HCT116 (cell line): ENCODE results near the gene AP4M1. TPM values are rescaled to one million over a fixed set of nuclear protein-coding genes. Genes with fewer than 3 reads are reported as not detected.

ENCODE experiments used
- ATAC-seq: fragments of 200-7000 bp; cut with Tn5 transposase; 2 replicates; pipeline ENCODE4 v1.9.1; 2020; ENCODE audit warnings: mild to moderate bottlenecking, moderate library complexity
- BruUV-seq: library from RNA; stranded (reverse); fragments of 400-500 nt; replicated peaks from 2 replicates; lab custom pipeline; 2021; lab: Mats Ljungman, UMichigan
- CTCF ChIA-PET: fragments of 300-600 bp; sonication (Branson Sonifier 250); formaldehyde crosslinking; loops from one replicate; lab custom pipeline; 2021; ENCODE audit warnings: antibody characterized with exemption; lab: Charles Lee
- POLR2A ChIA-PET: fragments of 300-600, 350-600 bp; sonication (Branson Sonifier 250); formaldehyde crosslinking; loops from one replicate; lab custom pipeline; 2021; ENCODE audit warnings: antibody characterized with exemption; lab: Charles Lee
- RAD21 ChIA-PET, 2 experiments: fragments of 300-600 bp; sonication (Branson Sonifier 250); formaldehyde crosslinking; loops; one replicate each; lab custom pipeline; 2023; ENCODE audit warnings: low total read pairs in 2 of 2; ENCODE audit not compliant: uncharacterized antibody in 2 of 2, unreplicated experiment in 2 of 2, low non-redundant PET in 1 of 2; lab: Charles Lee
- DNase-seq: peaks from one replicate; pipeline ENCODE4 v3.0.0-alpha.2; 2010; ENCODE audit warnings: low read depth, low spot score
- H2AFZ ChIP-seq: fragments of 200-600 bp; shearing (Covaris generic), sonication (generic); 2 replicates; pipeline ENCODE4 v1.6.1; 2017; ENCODE audit warnings: low read depth, mixed run types, mixed read lengths, antibody characterized with exemption, low read length; ENCODE audit not compliant: poor library complexity, severe bottlenecking
- H3K27ac ChIP-seq: 2 replicates; pipeline ENCODE4 v1.5.1; 2012; ENCODE audit warnings: low read depth, low read length
- H3K27me3 ChIP-seq: fragments of 200-600 bp; sonication (generic); 2 replicates; pipeline ENCODE4 v1.6.1; 2016; ENCODE audit warnings: mixed run types, low read length, mixed read lengths; ENCODE audit not compliant: insufficient read depth
- H3K36me3 ChIP-seq, 2 experiments: fragments of 200-500 bp in 1 of 2; fragments of 200-600 bp in 1 of 2; sonication (Bioruptor generic) in 1 of 2; sonication (generic) in 1 of 2; 2 replicates each; pipeline versions ENCODE4 v1.5.1 to v1.6.1; 2014 to 2016; ENCODE audit warnings: low read length in 2 of 2, inconsistent platforms in 1 of 2, mixed read lengths in 1 of 2, mixed run types in 1 of 2; ENCODE audit not compliant: insufficient read depth in 2 of 2, control insufficient read depth in 1 of 2
- H3K4me1 ChIP-seq, 2 experiments: fragments of 200-600 bp in 1 of 2; sonication (generic) in 1 of 2; 2 replicates each; pipeline versions ENCODE4 v1.5.1 to v1.6.1; 2012 to 2017; ENCODE audit warnings: low read length in 2 of 2, inconsistent platforms in 1 of 2, mild to moderate bottlenecking in 1 of 2, mixed read lengths in 1 of 2, mixed run types in 1 of 2, moderate library complexity in 1 of 2; ENCODE audit not compliant: insufficient read depth in 2 of 2, control insufficient read depth in 1 of 2
- H3K4me2 ChIP-seq: fragments of 200-600 bp; sonication (generic); 2 replicates; pipeline ENCODE4 v1.6.1; 2017; ENCODE audit warnings: mixed run types, low read length, mixed read lengths
- H3K4me3 ChIP-seq, 2 experiments: fragments of 200-600 bp in 1 of 2; sonication (generic) in 1 of 2; replicated peaks in 1 of 2; 2 replicates each; pipeline ENCODE4 v1.5.1; 2011 to 2016; ENCODE audit warnings: low read length in 2 of 2, control low read depth in 1 of 2, low read depth in 1 of 2, mild to moderate bottlenecking in 1 of 2, mixed read lengths in 1 of 2, mixed run types in 1 of 2
- H3K79me2 ChIP-seq: fragments of 200-600 bp; sonication (generic); 2 replicates; pipeline ENCODE4 v1.6.1; 2017; ENCODE audit warnings: mild to moderate bottlenecking, mixed run types, low read length, moderate library complexity, mixed read lengths; ENCODE audit not compliant: insufficient read depth
- H3K9ac ChIP-seq: fragments of 200-600 bp; sonication (generic); 2 replicates; pipeline ENCODE4 v1.6.1; 2016; ENCODE audit warnings: low read length, mixed read lengths
- H3K9me2 ChIP-seq: fragments of 200-600 bp; sonication (generic), shearing (Covaris generic); 2 replicates; pipeline ENCODE4 v1.6.1; 2017; ENCODE audit warnings: mixed run types, mild to moderate bottlenecking, moderate library complexity; ENCODE audit not compliant: insufficient read depth
- H3K9me3 ChIP-seq, 2 experiments: fragments of 200-500 bp in 1 of 2; fragments of 200-600 bp in 1 of 2; sonication (Bioruptor generic) in 1 of 2; sonication (generic) in 1 of 2; 2 replicates each; pipeline ENCODE4 v1.6.1; 2014 to 2017; ENCODE audit warnings: low read length in 2 of 2, mixed read lengths in 2 of 2, inconsistent platforms in 1 of 2, low read depth in 1 of 2, mild to moderate bottlenecking in 1 of 2, mixed run types in 1 of 2, moderate library complexity in 1 of 2; ENCODE audit not compliant: control insufficient read depth in 1 of 2, insufficient read depth in 1 of 2
- H4K20me1 ChIP-seq: fragments of 200-600 bp; sonication (generic), shearing (Covaris generic); 2 replicates; pipeline ENCODE4 v1.6.1; 2017; ENCODE audit warnings: mixed run types, mild to moderate bottlenecking, moderate library complexity; ENCODE audit not compliant: insufficient read depth
- EGR1 ChIP-seq: IDR thresholded peaks from 2 replicates; pipeline ENCODE4 v1.6.1; 2012; ENCODE audit warnings: low read depth
- MAX ChIP-seq: IDR thresholded peaks from 2 replicates; pipeline ENCODE4 v1.6.1; 2012
- POLR2AphosphoS5 ChIP-seq: IDR thresholded peaks from 2 replicates; pipeline ENCODE4 v1.6.1; 2011; ENCODE audit warnings: mild to moderate bottlenecking, low read depth, low read length, moderate library complexity
- REST ChIP-seq: IDR thresholded peaks from 2 replicates; pipeline ENCODE4 v1.6.1; 2012; ENCODE audit warnings: low read depth
- intact Hi-C: fragments of 100-400 bp; cut with micrococcal nuclease; formaldehyde crosslinking; loops from 2 replicates; pipeline ENCODE4 v1.10.0; 2022
- total RNA-seq: library from RNA; stranded (reverse); gene quantifications from one replicate; pipeline ENCODE4 v1.2.1, GENCODE V29; 2021; ENCODE audit not compliant: unreplicated experiment
- TF ChIP-seq, protein P1 (sequence below): IDR thresholded peaks from 2 replicates; pipeline ENCODE4 v1.6.1; 2012

AP4M1 gene
- total RNA-seq, 1 experiment from 2014 or later = 20.0 TPM

GRCh38 chr7:100069991-100070390 is 31.5 kb upstream of the AP4M1 start:
- Histone ChIP-seq H3K4me2 (no peak overlapping the region), H2AFZ (no peak overlapping the region), H4K20me1 (no peaks in the 10 kb centered on the region)
- no TSS peak for BruUV-seq
- no peak for TF ChIP-seq EGR1
- TF ChIP-seq, protein P1, sequence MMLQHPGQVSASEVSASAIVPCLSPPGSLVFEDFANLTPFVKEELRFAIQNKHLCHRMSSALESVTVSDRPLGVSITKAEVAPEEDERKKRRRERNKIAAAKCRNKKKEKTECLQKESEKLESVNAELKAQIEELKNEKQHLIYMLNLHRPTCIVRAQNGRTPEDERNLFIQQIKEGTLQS = no peak
- no peak for TF ChIP-seq POLR2AphosphoS5
- TF ChIP-seq MAX = no peak
- no peak for TF ChIP-seq REST
- TF ChIP-seq, all 23 proteins: peak for 0
- Histone ChIP-seq H3K79me2 (peaks cover 6% of the 10 kb centered on the region; the same call in 1 of the 2 replicates), H3K27ac (no peak overlapping the region), H3K9me3 (peaks cover 22 to 29% of the 10 kb centered on the region in 2 experiments; a peak in 3 of 4 replicates), H3K36me3 (peaks cover 48 to 55% of the 10 kb centered on the region in 2 experiments), H3K4me3 (no peak overlapping the region), H3K4me1 (no peaks in the 10 kb centered on the region), H3K9me2 (no peaks in the 10 kb centered on the region), H3K9ac (no peak overlapping the region), H3K27me3 (no peaks in the 10 kb centered on the region)
- ATAC-seq (no peak), DNase-seq (no peak)
- ChIA-PET POLR2A (no interaction called here), CTCF (interaction anchor here (0.7 kb wide), 1 partner anchor 1543 kb away, joined by 4 read pairs; no protein-coding TSS in a partner anchor), RAD21 (no interaction called here)
- intact Hi-C loops = no loop called here
